KMS-11 (cell line): ENCODE results near the gene CA7.

Experiments
- H2AFZ ChIP-seq: fragments of 200-600 bp; sonication (generic); 2 replicates; pipeline ENCODE4 v1.6.1; 2016; ENCODE audit warnings: antibody characterized with exemption, mixed run types, low read depth
- H3K27ac ChIP-seq: fragments of 200-600 bp; sonication (generic); 2 replicates; pipeline ENCODE4 v1.6.1; 2016; ENCODE audit warnings: mild to moderate bottlenecking, mixed run types
- H3K27me3 ChIP-seq: fragments of 200-600 bp; sonication (generic); 2 replicates; pipeline ENCODE4 v1.6.1; 2017; ENCODE audit warnings: mild to moderate bottlenecking, low read depth, mixed run types, moderate library complexity; ENCODE audit not compliant: insufficient read depth
- H3K36me3 ChIP-seq: fragments of 200-600 bp; sonication (generic); 2 replicates; pipeline ENCODE4 v1.6.1; 2017; ENCODE audit warnings: mild to moderate bottlenecking, mixed run types; ENCODE audit not compliant: insufficient read depth
- H3K4me1 ChIP-seq: fragments of 200-600 bp; sonication (generic); 2 replicates; pipeline ENCODE4 v1.6.1; 2016; ENCODE audit warnings: mild to moderate bottlenecking, low read depth, mixed run types; ENCODE audit not compliant: poor library complexity, severe bottlenecking
- H3K4me2 ChIP-seq: fragments of 200-600 bp; sonication (generic); 2 replicates; pipeline ENCODE4 v1.7.0; 2016; ENCODE audit warnings: mild to moderate bottlenecking, mixed run types
- H3K4me3 ChIP-seq: fragments of 200-600 bp; sonication (generic); IDR thresholded peaks from 2 replicates; pipeline ENCODE4 v1.6.1; 2017; ENCODE audit warnings: low read depth, low read length, mixed read lengths; ENCODE audit not compliant: insufficient read depth
- H3K79me2 ChIP-seq: fragments of 200-600 bp; sonication (generic); 2 replicates; pipeline ENCODE4 v1.6.1; 2016; ENCODE audit warnings: low read depth, mixed run types; ENCODE audit not compliant: insufficient read depth
- H3K9ac ChIP-seq: fragments of 200-600 bp; sonication (generic); 2 replicates; pipeline ENCODE4 v1.6.1; 2016; ENCODE audit warnings: mild to moderate bottlenecking, mixed run types
- H4K20me1 ChIP-seq: fragments of 200-600 bp; sonication (generic); 2 replicates; pipeline ENCODE4 v1.6.1; 2016; ENCODE audit warnings: mild to moderate bottlenecking, mixed run types; ENCODE audit not compliant: insufficient read depth
- TF ChIP-seq, protein P1 (sequence below): fragments of 200-600 bp; sonication (generic); conservative IDR thresholded peaks from 2 replicates; pipeline ENCODE4 v1.6.1; 2017; ENCODE audit warnings: low read depth, mild to moderate bottlenecking, antibody characterized with exemption, low read length, moderate library complexity, mixed read lengths

Gene CA7

DNA sequence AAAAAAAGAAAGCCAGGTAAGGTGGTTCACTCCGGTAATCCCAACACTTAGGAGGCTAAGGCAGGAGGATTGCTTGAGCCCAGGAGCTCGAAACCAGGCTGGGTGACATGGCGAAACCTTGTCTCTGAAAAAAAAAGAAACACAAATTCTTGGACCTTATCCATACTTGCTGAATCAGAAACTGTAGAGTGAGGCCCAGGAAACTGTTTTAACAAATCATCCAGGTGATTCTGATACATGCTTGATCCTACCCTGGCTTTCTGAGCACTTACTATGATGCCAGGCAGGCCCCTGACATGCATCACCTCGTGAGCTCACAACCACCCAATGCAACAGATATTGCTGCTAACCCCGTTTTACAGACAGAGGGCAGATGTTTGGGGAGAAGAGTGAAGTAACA, 9.5 kb upstream of the CA7 start:
- Histone ChIP-seq H3K4me1 (peaks cover 5% of the 10 kb centered on the region), H3K9ac (no peak overlapping the region)
- TF ChIP-seq, protein P1, sequence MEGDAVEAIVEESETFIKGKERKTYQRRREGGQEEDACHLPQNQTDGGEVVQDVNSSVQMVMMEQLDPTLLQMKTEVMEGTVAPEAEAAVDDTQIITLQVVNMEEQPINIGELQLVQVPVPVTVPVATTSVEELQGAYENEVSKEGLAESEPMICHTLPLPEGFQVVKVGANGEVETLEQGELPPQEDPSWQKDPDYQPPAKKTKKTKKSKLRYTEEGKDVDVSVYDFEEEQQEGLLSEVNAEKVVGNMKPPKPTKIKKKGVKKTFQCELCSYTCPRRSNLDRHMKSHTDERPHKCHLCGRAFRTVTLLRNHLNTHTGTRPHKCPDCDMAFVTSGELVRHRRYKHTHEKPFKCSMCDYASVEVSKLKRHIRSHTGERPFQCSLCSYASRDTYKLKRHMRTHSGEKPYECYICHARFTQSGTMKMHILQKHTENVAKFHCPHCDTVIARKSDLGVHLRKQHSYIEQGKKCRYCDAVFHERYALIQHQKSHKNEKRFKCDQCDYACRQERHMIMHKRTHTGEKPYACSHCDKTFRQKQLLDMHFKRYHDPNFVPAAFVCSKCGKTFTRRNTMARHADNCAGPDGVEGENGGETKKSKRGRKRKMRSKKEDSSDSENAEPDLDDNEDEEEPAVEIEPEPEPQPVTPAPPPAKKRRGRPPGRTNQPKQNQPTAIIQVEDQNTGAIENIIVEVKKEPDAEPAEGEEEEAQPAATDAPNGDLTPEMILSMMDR = no peak

DNA sequence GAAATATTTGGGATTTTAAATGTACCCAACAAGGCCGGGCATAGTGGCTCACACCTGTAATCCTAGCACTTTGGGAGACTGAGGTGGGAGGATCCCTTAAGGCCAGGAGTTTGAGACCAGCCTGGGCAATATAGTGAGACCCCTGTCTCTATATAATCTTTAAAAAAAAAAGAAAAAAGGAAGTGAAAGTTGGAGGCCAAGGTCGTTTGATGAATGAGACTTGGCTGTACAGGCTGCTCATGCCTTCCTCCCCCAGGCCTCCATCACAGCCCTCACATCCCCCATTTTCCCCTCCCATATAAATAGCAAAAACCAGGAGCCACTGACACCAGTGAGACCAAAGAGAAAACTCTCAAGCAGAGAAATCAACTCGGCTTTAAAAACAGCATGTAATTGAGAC, 3.3 kb upstream of the CA7 start:
- TF ChIP-seq, protein P1 = no peak
- Histone ChIP-seq H3K4me2 (no peak overlapping the region), H3K27me3 (no peaks in the 10 kb centered on the region)

More for the DNA sequence above, 9.5 kb upstream of the CA7 start:
- H3K79me2 ChIP-seq = peaks cover 7% of the 10 kb centered on the region
- H3K4me3 ChIP-seq = no peak overlapping the region
- no peaks in the 10 kb centered on the region for H3K27me3 ChIP-seq
- H4K20me1 ChIP-seq = no peaks in the 10 kb centered on the region
- no peaks in the 10 kb centered on the region for H3K36me3 ChIP-seq
- no peak overlapping the region for H3K27ac ChIP-seq
- no peak overlapping the region for H3K4me2 ChIP-seq
- H2AFZ ChIP-seq = no peak overlapping the region

DNA sequence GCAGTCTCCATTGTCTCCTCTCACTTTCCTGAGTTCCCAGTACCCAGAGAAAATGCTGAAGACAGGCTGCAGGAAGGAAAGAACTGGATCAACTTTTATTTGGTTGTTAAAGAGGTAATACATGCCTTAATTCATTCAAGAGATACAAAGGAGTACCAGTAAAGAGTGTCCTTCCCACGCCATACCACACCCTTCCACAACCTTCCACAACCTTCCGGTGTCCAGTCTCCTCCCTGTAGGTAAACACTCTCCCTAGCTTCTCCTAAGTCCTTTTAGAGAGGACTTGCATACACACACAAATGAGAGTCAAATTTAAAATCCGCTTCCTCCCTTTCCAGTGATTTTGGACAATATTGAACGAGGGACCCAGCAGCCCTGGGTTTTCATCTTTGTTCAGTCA, 2.8 kb upstream of the CA7 start:
- Histone ChIP-seq H3K4me2 (no peak overlapping the region), H3K4me3 (no peak overlapping the region), H3K27me3 (no peaks in the 10 kb centered on the region), H3K4me1 (no peaks in the 10 kb centered on the region), H3K9ac (no peak overlapping the region), H3K79me2 (no peaks in the 10 kb centered on the region), H3K36me3 (no peaks in the 10 kb centered on the region), H3K27ac (no peak overlapping the region), H2AFZ (no peak overlapping the region), H4K20me1 (no peaks in the 10 kb centered on the region)
- TF ChIP-seq, protein P1 = no peak

More for the DNA sequence above, 3.3 kb upstream of the CA7 start:
- Histone ChIP-seq H3K4me1 (no peaks in the 10 kb centered on the region), H3K36me3 (no peaks in the 10 kb centered on the region), H3K4me3 (no peak overlapping the region), H2AFZ (no peak overlapping the region), H4K20me1 (no peaks in the 10 kb centered on the region), H3K79me2 (no peaks in the 10 kb centered on the region), H3K27ac (no peak overlapping the region), H3K9ac (no peak overlapping the region)

DNA sequence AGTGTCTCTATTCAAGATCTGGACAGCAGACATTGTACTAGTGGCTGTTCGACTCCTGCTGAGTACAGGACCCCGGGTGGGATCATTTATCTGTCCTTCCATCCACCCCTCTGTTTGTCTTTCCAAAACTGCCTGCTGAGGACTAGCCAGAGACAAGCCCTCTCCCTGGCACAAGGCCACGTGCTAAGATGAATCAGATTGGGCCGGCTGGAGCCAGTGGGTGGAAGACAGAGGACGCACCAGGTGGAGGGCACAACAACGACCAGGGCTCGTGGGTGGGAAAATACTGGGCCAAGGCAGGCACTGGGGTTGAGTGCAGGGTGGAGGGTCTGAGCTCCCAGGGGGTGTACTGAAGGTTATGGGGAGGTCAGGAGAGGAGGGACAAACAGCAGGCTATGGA, 1.4 kb upstream of the CA7 start:
- Histone ChIP-seq H4K20me1 (no peaks in the 10 kb centered on the region), H3K27ac (no peak overlapping the region), H3K27me3 (no peaks in the 10 kb centered on the region), H3K4me1 (no peaks in the 10 kb centered on the region), H3K79me2 (no peaks in the 10 kb centered on the region), H3K9ac (no peak overlapping the region), H3K4me3 (no peak overlapping the region), H2AFZ (no peak overlapping the region; the same call in 1 of the 2 replicates), H3K4me2 (no peak overlapping the region), H3K36me3 (no peaks in the 10 kb centered on the region)
- TF ChIP-seq, protein P1 = no peak
